Measurements from ENCODE around the gene FICD. TPM values are rescaled to one million over a fixed set of nuclear protein-coding genes. Genes with fewer than 3 reads are reported as not detected.

Gene FICD
- total and polyA plus RNA-seq, 8 donors, result 7.5 to 16.9 (median 10.6) TPM

- DNase-seq, result no peak
- no peaks in the 10 kb centered on the region for H3K4me1 ChIP-seq
- intact Hi-C loops (cut with DNase I), result no loop called here
- no peaks in the 10 kb centered on the region for H3K9me3 ChIP-seq
- FAIRE-seq, result no peak
- 53 to 61% methylated on average over 6 of the region's 6 CpGs for WGBS, 2 donors
- no peaks in the 10 kb centered on the region for H3K36me3 ChIP-seq
- ATAC-seq, result no peak
- H3K4me3 ChIP-seq, result no peak overlapping the region
- no peaks in the 10 kb centered on the region for H3K27me3 ChIP-seq
- H3K27ac ChIP-seq, result no peak overlapping the region
- no peak for TF ChIP-seq CTCF (IDR thresholded peaks at IDR 0.05)
These were observed 35.6 kb upstream of the FICD start for GRCh38 chr12:108479364-108480070.

- H3K4me3 ChIP-seq, result no peak overlapping the region
- no peak overlapping the region for H3K27ac ChIP-seq
- ATAC-seq, result no peak
- DNase-seq, result no peak
- no peaks in the 10 kb centered on the region for H3K4me1 ChIP-seq
- no peaks in the 10 kb centered on the region for H3K27me3 ChIP-seq
- H3K36me3 ChIP-seq, result no peaks in the 10 kb centered on the region
- intact Hi-C loops (cut with DNase I), result no loop called here
- 43 to 46% methylated on average over 11 of the region's 11 CpGs for WGBS, 2 donors
- no peaks in the 10 kb centered on the region for H3K9me3 ChIP-seq
- no peak for FAIRE-seq
- TF ChIP-seq CTCF (IDR thresholded peaks at IDR 0.05), result no peak
These were observed 32.3 kb upstream of the FICD start for GRCh38 chr12:108482717-108483212.

- Histone ChIP-seq H3K36me3 (no peaks in the 10 kb centered on the region), H3K27ac (no peak overlapping the region), H3K27me3 (no peaks in the 10 kb centered on the region), H3K9me3 (no peaks in the 10 kb centered on the region), H3K4me3 (no peak overlapping the region), H3K4me1 (no peaks in the 10 kb centered on the region)
- intact Hi-C loops (cut with DNase I), result no loop called here
- ATAC-seq, result no peak
- no peak for TF ChIP-seq CTCF (IDR thresholded peaks at IDR 0.05)
- DNase-seq, result no peak
- 43 to 57% methylated on average over 6 of the region's 6 CpGs for WGBS, 2 donors
- no peak for FAIRE-seq
These were observed 31.6 kb upstream of the FICD start for GRCh38 chr12:108483213-108484059.

- Histone ChIP-seq H3K27ac (no peak overlapping the region), H3K4me3 (no peak overlapping the region), H3K4me1 (no peaks in the 10 kb centered on the region), H3K9me3 (no peaks in the 10 kb centered on the region), H3K36me3 (no peaks in the 10 kb centered on the region), H3K27me3 (no peaks in the 10 kb centered on the region)
- no peak for TF ChIP-seq CTCF (IDR thresholded peaks at IDR 0.05)
- FAIRE-seq, result no peak
- intact Hi-C loops (cut with DNase I), result no loop called here
- DNase-seq, result no peak
- ATAC-seq, result no peak
- 61 to 64% methylated on average over 2 of the region's 2 CpGs for WGBS, 2 donors
These were observed 30.6 kb upstream of the FICD start for GRCh38 chr12:108484431-108484830.
